Body of pancreas (tissue), 4 donors: Measurements from ENCODE around the gene IL1RL2.

Experiments used
- POLR2A ChIP-seq, 3 donors: fragments of 450-650 bp; IDR thresholded peaks; one replicate each; pipeline ENCODE4 v1.6.1; 2016; ENCODE audit warnings: antibody characterized with exemption in 3 of 3, mild to moderate bottlenecking in 2 of 3
- TF ChIP-seq, protein P1 (sequence below), 7 experiments: fragments of 450-650 bp in 4 of 7; fragments of 200-600 bp in 3 of 7; sonication (generic) in 3 of 7; IDR thresholded peaks; one replicate each; pipeline ENCODE4 v1.5.1; 2016 to 2019; ENCODE audit warnings: antibody characterized with exemption in 7 of 7

DNA sequence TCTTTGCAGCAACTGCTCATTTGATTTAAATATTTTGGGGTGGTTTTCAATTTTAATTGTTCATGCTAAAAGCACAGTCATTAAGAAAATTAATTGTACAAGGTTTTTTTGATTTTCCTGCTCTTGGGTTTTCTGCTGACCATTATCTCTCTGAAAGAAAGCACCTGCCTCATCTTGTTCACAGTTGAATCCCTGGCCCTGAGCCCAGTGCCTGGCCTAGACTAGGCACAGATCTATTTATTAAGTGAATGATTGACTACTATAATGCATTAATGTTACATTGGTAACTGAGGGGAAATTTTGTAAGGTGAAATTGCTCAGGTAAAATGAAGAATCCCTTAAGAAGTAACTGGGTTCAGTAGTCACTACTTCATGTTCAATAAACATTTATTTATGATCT is 22.0 kb downstream of the IL1RL2 start:
- TF ChIP-seq, protein P1, sequence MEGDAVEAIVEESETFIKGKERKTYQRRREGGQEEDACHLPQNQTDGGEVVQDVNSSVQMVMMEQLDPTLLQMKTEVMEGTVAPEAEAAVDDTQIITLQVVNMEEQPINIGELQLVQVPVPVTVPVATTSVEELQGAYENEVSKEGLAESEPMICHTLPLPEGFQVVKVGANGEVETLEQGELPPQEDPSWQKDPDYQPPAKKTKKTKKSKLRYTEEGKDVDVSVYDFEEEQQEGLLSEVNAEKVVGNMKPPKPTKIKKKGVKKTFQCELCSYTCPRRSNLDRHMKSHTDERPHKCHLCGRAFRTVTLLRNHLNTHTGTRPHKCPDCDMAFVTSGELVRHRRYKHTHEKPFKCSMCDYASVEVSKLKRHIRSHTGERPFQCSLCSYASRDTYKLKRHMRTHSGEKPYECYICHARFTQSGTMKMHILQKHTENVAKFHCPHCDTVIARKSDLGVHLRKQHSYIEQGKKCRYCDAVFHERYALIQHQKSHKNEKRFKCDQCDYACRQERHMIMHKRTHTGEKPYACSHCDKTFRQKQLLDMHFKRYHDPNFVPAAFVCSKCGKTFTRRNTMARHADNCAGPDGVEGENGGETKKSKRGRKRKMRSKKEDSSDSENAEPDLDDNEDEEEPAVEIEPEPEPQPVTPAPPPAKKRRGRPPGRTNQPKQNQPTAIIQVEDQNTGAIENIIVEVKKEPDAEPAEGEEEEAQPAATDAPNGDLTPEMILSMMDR (IDR thresholded peaks at IDR 0.05), result no peak
- TF ChIP-seq POLR2A (IDR thresholded peaks at IDR 0.05), result no peak
